Naive thymus-derived CD4-positive, alpha-beta T cell (primary cell): ENCODE results near the gene TMEM174. TPM values are rescaled to one million over a fixed set of nuclear protein-coding genes. Genes with fewer than 3 reads are reported as not detected.
"Not testable (repeated sequence)": the region's sequence is repeated elsewhere in the genome, so short reads cannot be mapped to it uniquely, and the experiment has no call there.

ENCODE experiments used
- ATAC-seq: fragments of 150-1000 bp; cut with Tn5 transposase; 2 replicates; pipeline ENCODE4 v1.10.0; 2021; ENCODE audit warnings: mild to moderate bottlenecking, moderate library complexity
- CTCF ChIA-PET: fragments of 350-600 bp; sonication (Branson Sonifier 250); formaldehyde crosslinking; loops from one replicate; lab custom pipeline; 2021; ENCODE audit warnings: antibody characterized with exemption; lab: Charles Lee
- POLR2A ChIA-PET: fragments of 350-600 bp; sonication (Branson Sonifier 250); formaldehyde crosslinking; loops from one replicate; lab custom pipeline; 2021; ENCODE audit warnings: antibody characterized with exemption, inconsistent platforms; lab: Charles Lee
- DNase-seq, 9 donors: peaks; one replicate each; pipeline versions ENCODE4 v3.0.0 to v3.0.0-alpha.2; 2020 to 2022; ENCODE audit warnings: mixed read lengths in 1 of 9
- H3K27ac ChIP-seq: one replicate; pipeline ENCODE4 v1.7.0; 2013; ENCODE audit warnings: mild to moderate bottlenecking, low read depth, low read length, moderate library complexity
- H3K27me3 ChIP-seq, 2 donors: one replicate each; pipeline ENCODE4 v1.7.0; 2013; ENCODE audit warnings: low read length in 2 of 2, mild to moderate bottlenecking in 2 of 2, moderate library complexity in 2 of 2; ENCODE audit not compliant: control insufficient read depth in 2 of 2, insufficient read depth in 2 of 2
- H3K36me3 ChIP-seq, 3 experiments: 1 replicate in 2 of 3; 2 replicates in 1 of 3; pipeline ENCODE4 v1.7.0; 2013; ENCODE audit warnings: low read length in 3 of 3, mild to moderate bottlenecking in 3 of 3, moderate library complexity in 1 of 3; ENCODE audit not compliant: insufficient read depth in 3 of 3, control insufficient read depth in 2 of 3
- H3K4me1 ChIP-seq, 2 donors: one replicate each; pipeline ENCODE4 v1.7.0; 2013; ENCODE audit warnings: low read length in 2 of 2, mild to moderate bottlenecking in 2 of 2, moderate library complexity in 1 of 2; ENCODE audit not compliant: control insufficient read depth in 2 of 2, insufficient read depth in 2 of 2
- H3K4me3 ChIP-seq: 2 replicates; pipeline ENCODE4 v1.7.0; 2013; ENCODE audit warnings: mild to moderate bottlenecking, low read length
- H3K9me3 ChIP-seq, 3 experiments: 1 replicate in 2 of 3; 2 replicates in 1 of 3; pipeline ENCODE4 v1.7.0; 2013; ENCODE audit warnings: low read length in 3 of 3; ENCODE audit not compliant: control insufficient read depth in 2 of 3
- H3K27ac Mint-ChIP-seq, 9 donors: one replicate each; pipeline ENCODE4 v1.8.0; 2020 to 2022; ENCODE audit warnings: mixed read lengths in 9 of 9, mild to moderate bottlenecking in 8 of 9, moderate library complexity in 5 of 9, inconsistent platforms in 2 of 9
- H3K27me3 Mint-ChIP-seq, 5 donors: one replicate each; pipeline ENCODE4 v1.8.0; 2021 to 2022; ENCODE audit warnings: mixed read lengths in 5 of 5, mild to moderate bottlenecking in 1 of 5
- H3K36me3 Mint-ChIP-seq, 5 donors: one replicate each; pipeline ENCODE4 v1.8.0; 2020 to 2022; ENCODE audit warnings: mixed read lengths in 5 of 5, mild to moderate bottlenecking in 3 of 5, inconsistent platforms in 1 of 5
- H3K4me1 Mint-ChIP-seq, 7 donors: one replicate each; pipeline ENCODE4 v1.8.0; 2020 to 2022; ENCODE audit warnings: mixed read lengths in 7 of 7, mild to moderate bottlenecking in 3 of 7, inconsistent platforms in 1 of 7
- H3K4me3 Mint-ChIP-seq, 10 donors: one replicate each; pipeline ENCODE4 v1.8.0; 2020 to 2022; ENCODE audit warnings: mild to moderate bottlenecking in 10 of 10, mixed read lengths in 10 of 10, moderate library complexity in 6 of 10, inconsistent platforms in 2 of 10
- H3K9me3 Mint-ChIP-seq, 11 donors: one replicate each; pipeline ENCODE4 v1.8.0; 2020 to 2022; ENCODE audit warnings: mixed read lengths in 11 of 11, mild to moderate bottlenecking in 4 of 11, inconsistent platforms in 1 of 11, moderate library complexity in 1 of 11
- intact Hi-C, 2 donors: fragments of 100-400 bp; cut with micrococcal nuclease; formaldehyde crosslinking; loops; one replicate each; pipeline ENCODE4 v1.15.1; 2023
- polyA plus RNA-seq, 2 donors: library from polyadenylated mRNA; unstranded; fragments of 300-500 nt; fragmentation: Illumina TruSeq; gene quantifications; one replicate each; pipeline ENCODE4 v1.2.3, GENCODE V29; 2021
- total RNA-seq, 6 experiments: library from RNA in 5 of 6; stranded (reverse) in 5 of 6; gene quantifications; 1 replicate in 5 of 6; 2 replicates in 1 of 6; pipeline ENCODE4 v1.2.3 and lab custom pipeline; 2021 to 2026

The TMEM174 gene
- total and polyA plus RNA-seq, 7 experiments from 2014 or later = not detected

DNA sequence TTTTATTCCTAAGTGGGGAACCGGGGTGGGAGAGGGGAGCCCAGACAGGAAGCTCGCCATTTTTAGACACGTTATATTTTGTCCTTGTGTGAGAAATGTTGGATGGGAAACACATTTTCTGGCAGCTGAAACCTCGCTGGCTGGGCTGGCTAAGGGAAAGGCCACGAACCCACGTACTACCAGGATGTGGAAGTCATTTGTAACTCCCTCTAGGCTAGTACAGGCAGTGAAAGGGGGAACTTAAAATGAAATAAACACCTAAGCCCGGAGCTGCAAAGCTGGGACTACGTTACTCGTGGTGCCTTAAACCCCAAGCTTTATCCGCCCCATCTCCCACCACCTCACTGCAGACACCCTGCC is 42.5 kb downstream of the TMEM174 start:
- no peak for DNase-seq
- intact Hi-C loops = loop anchor here in 1 of 2 donors (5.0 kb wide), 1 partner anchor 82 kb away; no protein-coding TSS in a partner anchor
- peak overlapping the region in 8 of 10 donors; percentile 31 to 73 (median 62) for H3K4me3 Mint-ChIP-seq
- Histone ChIP-seq H3K9me3 (no peaks in the 10 kb centered on the region), H3K4me1 (no peaks in the 10 kb centered on the region), H3K27ac (no peak overlapping the region), H3K4me3 (no peak overlapping the region), H3K27me3 (peaks cover 11 to 15% of the 10 kb centered on the region in 2 donors), H3K36me3 (no peaks in the 10 kb centered on the region)
- H3K27me3 Mint-ChIP-seq = peaks cover 70 to 86% (median 82%) of the 10 kb centered on the region in 5 donors
- CTCF ChIA-PET = interaction anchor here (0.8 to 2.0 kb wide), 3 partner anchors 9 to 296 kb away, joined by 3 to 6 read pairs (median 6); no protein-coding TSS in a partner anchor
- H3K4me1 Mint-ChIP-seq = peaks cover 0 to 14% (median 6%) of the 10 kb centered on the region in 7 donors
- POLR2A ChIA-PET = no interaction called here
- H3K36me3 Mint-ChIP-seq = no peaks in the 10 kb centered on the region
- no peak overlapping the region for H3K27ac Mint-ChIP-seq
- peak; percentile 39 for ATAC-seq
- H3K9me3 Mint-ChIP-seq = peaks cover 0 to 22% (median 4%) of the 10 kb centered on the region in 11 donors

DNA sequence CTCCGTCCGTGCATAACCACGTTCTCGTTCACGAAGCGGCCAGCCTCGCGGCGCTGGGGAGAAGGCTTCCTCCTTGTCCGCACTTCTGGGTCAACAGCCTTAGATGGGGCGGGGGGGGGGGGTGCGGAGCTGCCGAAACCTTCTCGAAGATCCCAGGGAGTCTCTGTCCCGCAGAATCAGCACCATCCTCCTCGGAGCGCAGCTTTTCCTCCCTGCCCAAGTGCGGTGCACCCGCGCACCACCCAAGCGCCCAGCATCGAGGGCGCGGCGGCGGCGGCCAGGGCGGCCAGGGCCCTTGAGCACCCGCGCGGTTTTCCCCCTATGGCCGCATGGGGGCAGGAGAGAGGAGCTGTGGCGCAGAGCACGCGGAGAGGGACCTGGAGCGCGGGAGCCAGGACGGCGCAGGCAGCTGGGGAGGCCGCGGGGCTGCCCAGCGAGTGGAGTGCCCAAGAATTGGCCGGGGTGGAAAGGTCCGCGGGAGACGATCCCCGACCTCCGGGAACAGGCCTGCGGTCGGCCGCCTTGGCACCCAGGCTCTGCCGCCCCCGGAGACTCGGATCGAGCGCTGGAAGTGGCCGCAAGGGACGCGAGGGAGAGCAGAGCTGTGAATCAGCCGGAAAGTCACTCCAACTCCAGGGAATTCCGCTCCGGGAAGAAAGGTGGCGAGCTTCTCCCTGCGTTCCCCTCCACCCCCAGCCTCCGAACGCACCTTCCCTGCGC is 43.1 kb downstream of the TMEM174 start:
- DNase-seq (peak; percentile 28 to 64 (median 54)), ATAC-seq (peak; percentile 93)
- H3K9me3 Mint-ChIP-seq = peaks cover 0 to 17% (median 4%) of the 10 kb centered on the region in 11 donors
- intact Hi-C loops = loop anchor here (1.0 to 5.0 kb wide), 4 partner anchors 81 to 321 kb away; no protein-coding TSS in a partner anchor
- no peaks in the 10 kb centered on the region for H3K36me3 ChIP-seq
- H3K9me3 ChIP-seq = no peaks in the 10 kb centered on the region
- ChIA-PET CTCF (interaction anchor here (0.8 to 2.0 kb wide), 8 partner anchors 8 to 297 kb away, joined by 3 to 6 read pairs (median 3); no protein-coding TSS in a partner anchor), POLR2A (interaction anchor here (0.7 kb wide), 1 partner anchor 235 kb away, joined by 3 read pairs; no protein-coding TSS in a partner anchor)
- peaks cover 11 to 15% of the 10 kb centered on the region in 2 donors for H3K27me3 ChIP-seq
- peak overlapping the region in 8 of 10 donors; percentile 21 to 73 (median 63) for H3K4me3 Mint-ChIP-seq
- peaks cover 0 to 14% (median 6%) of the 10 kb centered on the region in 7 donors for H3K4me1 Mint-ChIP-seq
- H3K4me3 ChIP-seq = peak overlapping the region; percentile 20
- peaks cover 70 to 86% (median 81%) of the 10 kb centered on the region in 5 donors for H3K27me3 Mint-ChIP-seq
- H3K27ac ChIP-seq = no peak overlapping the region
- no peak overlapping the region for H3K27ac Mint-ChIP-seq
- H3K4me1 ChIP-seq = no peaks in the 10 kb centered on the region
- H3K36me3 Mint-ChIP-seq = no peaks in the 10 kb centered on the region

- H3K9me3 ChIP-seq = no peaks in the 10 kb centered on the region
- H3K4me3 ChIP-seq = no peak overlapping the region
- H3K4me3 Mint-ChIP-seq = no peak overlapping the region
- peaks cover 0 to 2% (median 0%) of the 10 kb centered on the region in 11 donors for H3K9me3 Mint-ChIP-seq
- no peaks in the 10 kb centered on the region for H3K4me1 ChIP-seq
- no peaks in the 10 kb centered on the region for H3K36me3 Mint-ChIP-seq
- intact Hi-C loops = loop anchor here in 1 of 2 donors (5.0 kb wide), 1 partner anchor 79 kb away; no protein-coding TSS in a partner anchor
- H3K36me3 ChIP-seq = no peaks in the 10 kb centered on the region
- ChIA-PET POLR2A (no interaction called here), CTCF (interaction anchor here (1.7 kb wide), 1 partner anchor 11 kb away, joined by 3 read pairs; no protein-coding TSS in a partner anchor)
- no peak overlapping the region for H3K27ac Mint-ChIP-seq
- H3K27me3 ChIP-seq = peaks cover 8 to 11% of the 10 kb centered on the region in 2 donors
- H3K27ac ChIP-seq = no peak overlapping the region
- ATAC-seq = no peak
- no peak for DNase-seq
- H3K4me1 Mint-ChIP-seq = peaks cover 0 to 14% (median 6%) of the 10 kb centered on the region in 7 donors
- peaks cover 68 to 87% (median 77%) of the 10 kb centered on the region in 5 donors for H3K27me3 Mint-ChIP-seq
Measured at GRCh38 chr5:73218552-73219171, 45.7 kb downstream of the TMEM174 start.

GRCh38 chr5:73219336-73219735 is 46.3 kb downstream of the TMEM174 start:
- CTCF ChIA-PET, ATAC-seq: not testable (repeated sequence)
- intact Hi-C loops = loop anchor here in 1 of 2 donors (5.0 kb wide), 1 partner anchor 78 kb away; no protein-coding TSS in a partner anchor

GRCh38 chr5:73221161-73221560 is 48.2 kb downstream of the TMEM174 start:
- POLR2A ChIA-PET = no interaction called here
- H3K27me3 ChIP-seq = peaks cover 0 to 4% of the 10 kb centered on the region in 2 donors

More at GRCh38 chr5:73219336-73219735, 46.3 kb downstream of the TMEM174 start:
- H3K4me3 Mint-ChIP-seq, H3K9me3 Mint-ChIP-seq, H3K4me1 ChIP-seq, H3K27ac ChIP-seq, DNase-seq, H3K4me3 ChIP-seq, H3K36me3 ChIP-seq, POLR2A ChIA-PET, H3K9me3 ChIP-seq, H3K36me3 Mint-ChIP-seq, H3K27ac Mint-ChIP-seq: not testable (repeated sequence)
- H3K4me1 Mint-ChIP-seq = peaks cover 0 to 14% (median 6%) of the 10 kb centered on the region in 7 donors
- H3K27me3 Mint-ChIP-seq = peaks cover 68 to 85% (median 77%) of the 10 kb centered on the region in 5 donors
- H3K27me3 ChIP-seq = peaks cover 4 to 11% of the 10 kb centered on the region in 2 donors

DNA sequence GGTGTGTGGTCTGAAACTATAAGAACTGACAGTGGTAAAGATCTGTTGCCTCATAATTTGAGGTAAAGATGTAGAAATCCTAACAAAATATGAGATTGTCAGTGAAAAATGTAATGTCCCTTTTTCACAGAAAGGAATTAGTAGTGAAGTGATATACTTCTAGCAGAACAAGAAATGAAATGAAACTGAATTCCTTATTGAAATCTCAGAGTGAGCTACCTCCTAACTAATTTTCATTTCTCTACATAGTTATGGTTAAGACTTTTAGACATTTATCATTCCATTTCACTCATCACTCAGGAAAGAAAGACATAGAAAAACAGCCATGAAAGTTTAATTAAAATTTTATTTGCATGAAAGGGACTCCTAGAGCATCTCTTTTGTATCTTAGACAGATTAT is 48.7 kb downstream of the TMEM174 start:
- DNase-seq (no peak), ATAC-seq (no peak)
- intact Hi-C loops = no loop called here
- POLR2A ChIA-PET = no interaction called here
- no peak overlapping the region for H3K4me3 ChIP-seq
- H3K4me1 ChIP-seq = no peaks in the 10 kb centered on the region
- no peak overlapping the region for H3K4me3 Mint-ChIP-seq
- H3K27ac ChIP-seq = no peak overlapping the region
- H3K36me3 Mint-ChIP-seq = no peaks in the 10 kb centered on the region
- H3K36me3 ChIP-seq = no peaks in the 10 kb centered on the region
- H3K27me3 ChIP-seq = peaks cover 0 to 4% of the 10 kb centered on the region in 2 donors
- peaks cover 67 to 83% (median 74%) of the 10 kb centered on the region in 5 donors for H3K27me3 Mint-ChIP-seq
- peaks cover 0 to 1% (median 0%) of the 10 kb centered on the region in 7 donors for H3K4me1 Mint-ChIP-seq
- CTCF ChIA-PET = no interaction called here
- peaks cover 0 to 2% (median 0%) of the 10 kb centered on the region in 11 donors for H3K9me3 Mint-ChIP-seq
- no peaks in the 10 kb centered on the region for H3K9me3 ChIP-seq
- no peak overlapping the region for H3K27ac Mint-ChIP-seq

More at GRCh38 chr5:73221161-73221560, 48.2 kb downstream of the TMEM174 start:
- no peak overlapping the region for H3K27ac ChIP-seq
- H3K9me3 Mint-ChIP-seq = peaks cover 0 to 2% (median 0%) of the 10 kb centered on the region in 11 donors
- H3K36me3 ChIP-seq = no peaks in the 10 kb centered on the region
- DNase-seq (no peak), ATAC-seq (no peak)
- no peak overlapping the region for H3K4me3 ChIP-seq
- H3K27me3 Mint-ChIP-seq = peaks cover 67 to 82% (median 73%) of the 10 kb centered on the region in 5 donors
- H3K4me1 ChIP-seq = no peaks in the 10 kb centered on the region
- intact Hi-C loops = no loop called here
- peaks cover 0 to 5% (median 0%) of the 10 kb centered on the region in 7 donors for H3K4me1 Mint-ChIP-seq
- CTCF ChIA-PET = no interaction called here
- no peaks in the 10 kb centered on the region for H3K9me3 ChIP-seq
- no peak overlapping the region for H3K4me3 Mint-ChIP-seq
- no peak overlapping the region for H3K27ac Mint-ChIP-seq
- no peaks in the 10 kb centered on the region for H3K36me3 Mint-ChIP-seq
